Suprapubic skin (tissue), 4 donors: ENCODE results near the gene APOBR. TPM values are rescaled to one million over a fixed set of nuclear protein-coding genes. Genes with fewer than 3 reads are reported as not detected.
"Not testable (repeated sequence)": the region's sequence is repeated elsewhere in the genome, so short reads cannot be mapped to it uniquely, and the experiment has no call there.

Source experiments
- DNase-seq, 2 donors: peaks; one replicate each; pipeline ENCODE4 v3.0.0-alpha.2; 2019; ENCODE audit warnings: low spot score in 2 of 2
- H3K27ac ChIP-seq: fragments of 200-600 bp; sonication (generic); one replicate; pipeline ENCODE4 v1.5.1; 2019
- H3K27me3 ChIP-seq: fragments of 200-600 bp; sonication (generic); one replicate; pipeline ENCODE4 v1.5.1; 2019
- H3K36me3 ChIP-seq: fragments of 200-600 bp; sonication (generic); one replicate; pipeline ENCODE4 v1.5.1; 2019
- H3K4me1 ChIP-seq: fragments of 200-600 bp; sonication (generic); one replicate; pipeline ENCODE4 v1.5.1; 2019
- H3K4me3 ChIP-seq: fragments of 200-600 bp; sonication (generic); one replicate; pipeline ENCODE4 v1.5.1; 2019; ENCODE audit warnings: mild to moderate bottlenecking
- H3K9me3 ChIP-seq: fragments of 200-600 bp; sonication (generic); one replicate; pipeline ENCODE4 v1.5.1; 2019
- EP300 ChIP-seq: sonication (generic); formaldehyde crosslinking; IDR thresholded peaks from one replicate; pipeline ENCODE4 v1.6.1; 2017; ENCODE audit warnings: antibody characterized with exemption
- POLR2A ChIP-seq, 2 donors: fragments of 450-650 bp; IDR thresholded peaks; one replicate each; pipeline ENCODE4 v1.6.1; 2017; ENCODE audit warnings: antibody characterized with exemption in 2 of 2, mild to moderate bottlenecking in 2 of 2, moderate library complexity in 2 of 2
- POLR2AphosphoS5 ChIP-seq, 3 donors: sonication (generic); formaldehyde crosslinking; IDR thresholded peaks; one replicate each; pipeline ENCODE4 v1.6.1; 2017; ENCODE audit warnings: antibody characterized with exemption in 3 of 3
- WGBS: methylation state at CpG from one replicate; pipeline ENCODE4 v1.1.5; 2018; 5-methylcytosine and 5-hydroxymethylcytosine counted together
- total RNA-seq, 4 donors: library from RNA; depleted of rRNA; stranded (reverse); fragments of >200 nt; gene quantifications; one replicate each; pipeline ENCODE4 v1.1.0, GENCODE V29; 2016
- TF ChIP-seq, protein P1 (sequence below), 2 donors: fragments of 200-600 bp in 1 of 2; fragments of 450-650 bp in 1 of 2; sonication (generic) in 1 of 2; IDR thresholded peaks; one replicate each; pipeline ENCODE4 v1.5.1; 2016 to 2019; ENCODE audit warnings: antibody characterized with exemption in 2 of 2, mild to moderate bottlenecking in 1 of 2, moderate library complexity in 1 of 2

The APOBR gene, protein sequence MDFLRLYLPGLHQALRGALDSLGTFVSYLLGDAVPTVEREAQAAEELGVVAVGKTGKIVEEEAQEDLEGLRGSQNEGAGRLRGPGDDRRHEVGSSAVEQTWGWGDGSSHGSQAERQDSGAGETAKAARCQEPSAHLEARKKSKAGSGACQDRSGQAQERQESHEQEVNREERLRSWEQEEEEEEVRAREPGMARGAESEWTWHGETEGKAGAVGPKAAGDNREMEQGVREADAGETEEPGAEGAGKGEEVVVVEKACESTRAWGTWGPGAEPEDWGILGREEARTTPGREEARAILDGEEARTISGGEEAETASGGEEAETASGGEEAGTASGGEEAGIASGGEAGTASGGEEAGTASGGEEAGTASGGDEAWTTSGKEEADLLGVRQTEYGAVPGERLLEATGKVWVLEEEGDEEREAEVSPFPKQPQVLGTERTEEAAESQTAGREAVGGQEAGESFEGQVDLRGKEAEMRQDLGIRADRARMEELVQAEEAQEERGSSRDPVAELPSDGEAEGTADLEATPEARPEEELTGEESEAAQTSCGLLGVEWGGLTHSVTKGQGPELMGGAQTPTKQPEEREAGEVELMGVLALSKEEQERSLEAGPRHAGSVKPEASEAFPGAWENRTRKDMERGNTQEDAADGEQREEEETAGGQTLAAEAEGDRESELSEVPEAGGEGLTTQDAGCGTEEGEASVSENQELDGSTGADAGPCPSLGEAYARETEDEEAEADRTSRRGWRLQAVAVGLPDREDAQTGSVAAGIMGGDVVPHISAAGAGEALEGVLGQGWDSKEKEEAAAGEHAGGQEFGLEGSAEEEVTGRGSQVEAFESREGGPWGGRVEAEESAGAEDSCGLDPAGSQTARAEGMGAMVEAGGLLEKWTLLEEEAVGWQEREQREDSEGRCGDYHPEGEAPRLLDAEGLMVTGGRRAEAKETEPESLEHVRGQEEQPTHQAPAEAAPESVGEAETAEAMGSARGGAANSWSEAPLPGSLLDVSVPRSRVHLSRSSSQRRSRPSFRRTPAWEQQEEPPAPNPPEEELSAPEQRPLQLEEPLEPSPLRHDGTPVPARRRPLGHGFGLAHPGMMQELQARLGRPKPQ
- total RNA-seq: 1 to 10 TPM in 3 of 4 donors, under 1 TPM in 1; 0.57 to 4.3 (median 1.9) TPM

DNA sequence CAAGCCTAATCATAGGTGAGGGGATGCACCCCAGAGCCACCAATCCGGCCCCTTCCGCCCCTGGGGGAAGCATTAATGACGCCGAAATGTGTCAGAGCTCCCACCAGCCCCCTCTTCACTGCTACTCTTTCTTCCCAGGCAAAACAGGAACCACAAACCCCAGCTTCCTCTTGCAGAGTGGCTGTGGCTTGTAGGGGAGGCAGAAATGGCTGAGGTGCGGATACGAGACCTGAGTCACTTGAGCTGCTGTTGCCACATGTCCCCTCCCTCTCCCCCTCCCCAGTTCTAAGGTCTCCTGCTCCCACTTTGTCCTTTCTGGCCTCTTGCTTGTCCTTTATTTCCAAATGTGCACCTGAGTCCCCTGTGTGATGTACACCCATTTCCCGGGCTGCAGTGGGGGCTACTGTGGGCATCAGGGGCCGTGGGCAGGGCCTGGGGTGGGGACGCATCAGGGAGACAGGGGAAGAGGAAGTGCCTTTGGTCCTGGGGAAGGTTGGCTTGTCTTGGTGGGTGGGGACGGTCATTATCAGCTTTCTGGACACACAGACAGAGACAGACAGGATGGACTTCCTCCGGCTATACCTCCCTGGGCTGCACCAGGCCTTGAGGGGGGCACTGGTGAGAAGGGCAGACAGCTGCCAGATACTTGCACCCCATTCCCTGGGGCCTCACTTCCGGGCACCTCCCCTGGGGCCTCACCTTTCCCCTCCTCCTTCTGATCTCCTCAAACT lies at the start of gene APOBR:
APOBR (plus strand) TSS at position 523 of the 731 bp plus-strand sequence; CDS start at position 562, 39 bp downstream.
- 59% methylated on average over 12 of the region's 12 CpGs for WGBS
- no peak for DNase-seq
- TF ChIP-seq POLR2AphosphoS5 (IDR thresholded peaks at IDR 0.05) (no peak), POLR2A (IDR thresholded peaks at IDR 0.05) (no peak), EP300 (no peak)
- TF ChIP-seq, protein P1, sequence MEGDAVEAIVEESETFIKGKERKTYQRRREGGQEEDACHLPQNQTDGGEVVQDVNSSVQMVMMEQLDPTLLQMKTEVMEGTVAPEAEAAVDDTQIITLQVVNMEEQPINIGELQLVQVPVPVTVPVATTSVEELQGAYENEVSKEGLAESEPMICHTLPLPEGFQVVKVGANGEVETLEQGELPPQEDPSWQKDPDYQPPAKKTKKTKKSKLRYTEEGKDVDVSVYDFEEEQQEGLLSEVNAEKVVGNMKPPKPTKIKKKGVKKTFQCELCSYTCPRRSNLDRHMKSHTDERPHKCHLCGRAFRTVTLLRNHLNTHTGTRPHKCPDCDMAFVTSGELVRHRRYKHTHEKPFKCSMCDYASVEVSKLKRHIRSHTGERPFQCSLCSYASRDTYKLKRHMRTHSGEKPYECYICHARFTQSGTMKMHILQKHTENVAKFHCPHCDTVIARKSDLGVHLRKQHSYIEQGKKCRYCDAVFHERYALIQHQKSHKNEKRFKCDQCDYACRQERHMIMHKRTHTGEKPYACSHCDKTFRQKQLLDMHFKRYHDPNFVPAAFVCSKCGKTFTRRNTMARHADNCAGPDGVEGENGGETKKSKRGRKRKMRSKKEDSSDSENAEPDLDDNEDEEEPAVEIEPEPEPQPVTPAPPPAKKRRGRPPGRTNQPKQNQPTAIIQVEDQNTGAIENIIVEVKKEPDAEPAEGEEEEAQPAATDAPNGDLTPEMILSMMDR (IDR thresholded peaks at IDR 0.05): no peak
- Histone ChIP-seq H3K4me3 (peak within 1 kb of the TSS; percentile 24), H3K27me3 (no peaks in the 10 kb centered on the region), H3K4me1 (peaks cover 16% of the 10 kb centered on the region), H3K9me3 (no peaks in the 10 kb centered on the region), H3K36me3 (peaks cover 4% of the 10 kb centered on the region), H3K27ac (peak within 1 kb of the TSS; percentile 47)

DNA sequence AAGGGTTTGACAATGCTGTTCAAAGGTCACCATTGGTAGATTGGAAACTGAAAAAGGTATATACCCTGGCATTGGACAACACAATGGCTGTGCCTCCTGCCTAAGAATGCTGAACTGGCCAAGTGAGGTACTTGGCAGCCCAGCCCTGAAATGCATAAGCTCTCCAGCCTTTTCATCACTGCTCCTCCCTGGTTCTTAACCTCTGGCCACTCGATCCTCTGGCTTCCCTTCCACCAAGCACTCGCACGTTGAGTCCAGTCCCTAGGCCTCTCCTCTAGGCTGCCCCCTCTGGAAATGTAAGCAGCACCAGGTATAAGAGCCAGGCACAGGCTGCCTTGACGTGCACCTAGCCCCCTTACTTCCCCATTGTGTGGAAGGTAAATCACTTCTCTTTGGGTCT lies 48.1 kb upstream of the APOBR start:
- no CpG with 5 or more reads among the region's 4 CpGs for WGBS
- H3K27me3 ChIP-seq, H3K36me3 ChIP-seq, H3K4me1 ChIP-seq, H3K4me3 ChIP-seq, DNase-seq, H3K27ac ChIP-seq, H3K9me3 ChIP-seq: not testable (repeated sequence)

DNA sequence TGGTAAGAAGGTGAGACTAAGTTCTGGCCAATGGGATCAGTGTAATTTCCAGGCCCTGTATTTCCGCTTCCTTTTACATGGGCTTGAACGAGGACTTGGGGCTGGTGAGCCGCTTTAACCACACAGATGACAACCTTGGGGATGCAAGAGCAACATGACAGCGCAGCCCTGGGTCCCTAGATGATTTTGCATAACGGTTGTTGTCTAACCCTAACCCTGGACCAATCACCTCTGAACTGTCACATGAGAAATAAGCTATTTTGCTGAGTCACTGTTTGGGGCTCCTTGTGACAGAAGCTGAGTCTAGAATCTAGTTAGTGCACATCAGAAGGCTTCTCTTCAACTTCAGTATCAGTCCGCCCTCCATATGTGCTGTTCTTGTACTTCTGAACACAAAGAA lies 47.4 kb upstream of the APOBR start:
- WGBS: no CpG with 5 or more reads among the region's 6 CpGs
- H3K27ac ChIP-seq, H3K9me3 ChIP-seq, H3K36me3 ChIP-seq, H3K27me3 ChIP-seq, H3K4me1 ChIP-seq, H3K4me3 ChIP-seq, DNase-seq: not testable (repeated sequence)

DNA sequence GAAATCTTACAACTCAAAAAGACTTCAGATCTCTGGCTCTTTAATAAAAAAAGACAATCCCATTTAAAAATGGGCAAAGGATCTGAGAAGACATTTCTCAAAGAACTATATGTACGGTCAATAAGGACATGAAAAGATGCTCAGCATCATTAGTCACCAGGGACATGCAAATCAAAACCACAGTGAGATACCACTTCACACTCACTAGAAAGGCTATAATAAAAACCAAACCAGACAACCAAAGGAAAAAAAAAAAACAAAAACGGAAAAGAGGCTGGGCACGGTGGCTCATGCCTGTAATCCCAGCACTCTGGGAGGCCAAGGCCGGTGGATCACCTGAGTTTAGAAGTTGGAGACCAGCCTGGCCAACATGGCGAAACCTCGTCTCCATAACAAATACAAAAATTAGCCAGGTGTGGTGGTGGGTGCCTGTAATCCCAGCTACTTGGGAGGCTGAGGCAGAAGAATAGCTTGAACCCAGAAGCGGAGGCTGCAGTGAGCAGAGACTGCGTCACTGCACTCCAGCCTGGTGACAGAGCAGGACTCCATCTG lies 20.7 kb upstream of the APOBR start:
- H3K27ac ChIP-seq: no peak overlapping the region
- TF ChIP-seq EP300: no peak
- TF ChIP-seq, protein P1 (IDR thresholded peaks at IDR 0.05): no peak
- H3K27me3 ChIP-seq: no peaks in the 10 kb centered on the region
- H3K9me3 ChIP-seq: no peaks in the 10 kb centered on the region
- peaks cover 51% of the 10 kb centered on the region for H3K36me3 ChIP-seq
- no peaks in the 10 kb centered on the region for H3K4me1 ChIP-seq
- H3K4me3 ChIP-seq: no peak overlapping the region
- DNase-seq: no peak
- WGBS: 87% methylated on average over 8 of the region's 8 CpGs

DNA sequence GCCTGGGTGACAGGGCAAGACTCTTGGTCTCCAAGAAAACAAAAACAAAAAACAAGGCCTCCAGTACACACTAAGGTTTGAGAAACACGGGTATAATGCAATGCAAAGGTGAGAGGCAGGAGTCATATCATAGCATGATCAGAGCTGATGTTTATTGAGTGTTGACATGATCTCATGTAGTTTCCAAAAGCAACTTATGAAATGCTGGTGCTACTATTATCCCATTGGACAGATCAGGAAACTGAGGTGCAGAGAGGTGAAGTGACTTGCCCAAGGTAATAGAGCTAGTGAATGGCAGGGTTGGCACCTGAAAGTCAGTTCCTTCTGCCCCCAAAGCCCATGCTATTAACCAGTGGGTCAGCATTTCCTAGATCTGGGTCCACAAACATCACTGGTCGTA lies 19.2 kb upstream of the APOBR start:
- no peak overlapping the region for H3K27ac ChIP-seq
- no peaks in the 10 kb centered on the region for H3K4me1 ChIP-seq
- H3K9me3 ChIP-seq: no peaks in the 10 kb centered on the region
- no peak overlapping the region for H3K4me3 ChIP-seq
- TF ChIP-seq, protein P1 (IDR thresholded peaks at IDR 0.05): no peak
- TF ChIP-seq EP300: no peak
- TF ChIP-seq POLR2AphosphoS5 (IDR thresholded peaks at IDR 0.05): no peak
- TF ChIP-seq POLR2A (IDR thresholded peaks at IDR 0.05): no peak
- WGBS: 93% methylated on average over 2 of the region's 2 CpGs
- no peaks in the 10 kb centered on the region for H3K27me3 ChIP-seq
- no peak for DNase-seq
- peaks cover 63% of the 10 kb centered on the region for H3K36me3 ChIP-seq
